Thyroid gland (tissue), 4 donors: ENCODE results near the gene CDK5.

Experiments
- CTCF ChIP-seq, 6 experiments: fragments of 200-600 bp in 3 of 6; fragments of 450-650 bp in 3 of 6; sonication (generic) in 3 of 6; IDR thresholded peaks; one replicate each; pipeline ENCODE4 v1.5.1; 2016 to 2019; ENCODE audit warnings: antibody characterized with exemption in 6 of 6, mild to moderate bottlenecking in 2 of 6, inconsistent platforms in 1 of 6, moderate library complexity in 1 of 6
- POLR2A ChIP-seq, 2 donors: fragments of 450-650 bp; IDR thresholded peaks; one replicate each; pipeline ENCODE4 v1.6.1; 2017; ENCODE audit warnings: antibody characterized with exemption in 2 of 2, mild to moderate bottlenecking in 2 of 2, moderate library complexity in 1 of 2

- TF ChIP-seq CTCF (IDR thresholded peaks at IDR 0.05) (no peak), POLR2A (IDR thresholded peaks at IDR 0.05) (peak in 1 of 2 donors; percentile 81)
These were observed 22.9 kb upstream of the CDK5 start, which contains the start of gene FASTK for GRCh38 chr7:151080522-151081169.
